GM23338 (cell line): ENCODE results near the gene SEC16A. TPM values are rescaled to one million over a fixed set of nuclear protein-coding genes. Genes with fewer than 3 reads are reported as not detected.

Experiments used
- ATAC-seq: fragments of 200-7000 bp; cut with Tn5 transposase; 3 replicates; pipeline ENCODE4 v1.9.1; 2020
- DNase-seq: peaks from one replicate; pipeline ENCODE4 v3.0.0-alpha.2; 2015; ENCODE audit warnings: low spot score
- H2AFZ ChIP-seq: fragments of 200-600 bp; sonication (generic); 2 replicates; pipeline ENCODE4 v1.8.0; 2016; ENCODE audit warnings: antibody characterized with exemption, mild to moderate bottlenecking, moderate library complexity
- H3F3A ChIP-seq: fragments of 200-600 bp; sonication (generic); replicated peaks from 2 replicates; pipeline ENCODE4 v1.8.0; 2017; ENCODE audit warnings: antibody characterized with exemption, mixed run types, low read depth
- H3K27ac ChIP-seq: fragments of 200-600 bp; sonication (generic); 2 replicates; pipeline ENCODE4 v1.6.1; 2016; ENCODE audit warnings: low read depth
- H3K27me3 ChIP-seq: fragments of 200-600 bp; sonication (generic); 2 replicates; pipeline ENCODE4 v1.8.0; 2016; ENCODE audit warnings: mild to moderate bottlenecking, mixed run types, moderate library complexity; ENCODE audit not compliant: insufficient read depth
- H3K36me3 ChIP-seq: fragments of 200-600 bp; sonication (generic); 2 replicates; pipeline ENCODE4 v1.8.0; 2016; ENCODE audit warnings: mild to moderate bottlenecking; ENCODE audit not compliant: insufficient read depth
- H3K4me1 ChIP-seq: fragments of 200-600 bp; sonication (generic); 2 replicates; pipeline ENCODE4 v1.8.0; 2016; ENCODE audit warnings: mild to moderate bottlenecking, moderate library complexity; ENCODE audit not compliant: insufficient read depth
- H3K4me2 ChIP-seq: fragments of 200-600 bp; sonication (generic); 2 replicates; pipeline ENCODE4 v1.7.1; 2017; ENCODE audit warnings: mixed run types
- H3K4me3 ChIP-seq: fragments of 200-600 bp; sonication (generic); 2 replicates; pipeline ENCODE4 v1.6.1; 2016; ENCODE audit warnings: mixed run types
- H3K79me2 ChIP-seq: fragments of 200-600 bp; sonication (generic); replicated peaks from 2 replicates; pipeline ENCODE4 v1.8.0; 2017; ENCODE audit warnings: mild to moderate bottlenecking; ENCODE audit not compliant: insufficient read depth
- H3K9me2 ChIP-seq: fragments of 200-600 bp; sonication (generic); 2 replicates; pipeline ENCODE4 v1.8.0; 2017; ENCODE audit not compliant: insufficient read depth
- H4K20me1 ChIP-seq: fragments of 200-600 bp; sonication (generic); replicated peaks from 2 replicates; pipeline ENCODE4 v1.8.0; 2017; ENCODE audit warnings: mild to moderate bottlenecking; ENCODE audit not compliant: insufficient read depth
- H3K27ac Mint-ChIP-seq: 2 replicates; pipeline ENCODE4 v1.8.0; 2020; ENCODE audit warnings: inconsistent platforms, mild to moderate bottlenecking, moderate library complexity, mixed read lengths
- H3K27me3 Mint-ChIP-seq: 3 replicates; pipeline ENCODE4 v1.8.0; 2022; ENCODE audit warnings: low read depth, mild to moderate bottlenecking, moderate library complexity, mixed read lengths, inconsistent platforms; ENCODE audit not compliant: insufficient read depth, poor library complexity
- H3K36me3 Mint-ChIP-seq: 3 replicates; pipeline ENCODE4 v1.8.0; 2021; ENCODE audit warnings: low read depth, mild to moderate bottlenecking, inconsistent platforms, moderate library complexity, mixed read lengths
- H3K4me1 Mint-ChIP-seq: 3 replicates; pipeline ENCODE4 v1.8.0; 2020; ENCODE audit warnings: mild to moderate bottlenecking, inconsistent platforms, mixed read lengths
- H3K4me3 Mint-ChIP-seq: 3 replicates; pipeline ENCODE4 v1.8.0; 2021; ENCODE audit warnings: moderate library complexity, mild to moderate bottlenecking, inconsistent platforms, mixed read lengths
- H3K9me3 Mint-ChIP-seq: 3 replicates; pipeline ENCODE4 v1.8.0; 2020; ENCODE audit warnings: moderate library complexity, mild to moderate bottlenecking, inconsistent platforms, mixed read lengths
- CREB1 ChIP-seq: fragments of 250-450 bp; sonication (Bioruptor Pico); IDR thresholded peaks from 2 replicates; pipeline ENCODE4 v1.5.0; 2020; ENCODE audit warnings: low read depth, mild to moderate bottlenecking, moderate library complexity
- EZH2 ChIP-seq: fragments of 200-600 bp; sonication (generic); IDR thresholded peaks from one replicate; pipeline ENCODE4 v1.8.0; 2017; ENCODE audit warnings: antibody characterized with exemption, mild to moderate bottlenecking, low read depth; ENCODE audit not compliant: unreplicated experiment
- EZH2phosphoT487 ChIP-seq: fragments of 200-600 bp; sonication (generic); IDR thresholded peaks from one replicate; pipeline ENCODE4 v1.8.1; 2018; ENCODE audit warnings: antibody characterized with exemption; ENCODE audit not compliant: unreplicated experiment
- JUNB ChIP-seq: IDR thresholded peaks from one replicate; pipeline ENCODE4 v1.6.1; 2016; ENCODE audit warnings: antibody characterized with exemption; ENCODE audit not compliant: unreplicated experiment
- NANOG ChIP-seq: IDR thresholded peaks from 2 replicates; pipeline ENCODE4 v1.6.1; 2016; ENCODE audit warnings: antibody characterized with exemption, borderline replicate concordance
- POLR2AphosphoS5 ChIP-seq: IDR thresholded peaks from 2 replicates; pipeline ENCODE4 v1.6.1; 2016; ENCODE audit warnings: antibody characterized with exemption, low read depth
- STAT1 ChIP-seq: IDR thresholded peaks from one replicate; pipeline ENCODE4 v1.6.1; 2016; ENCODE audit warnings: antibody characterized with exemption; ENCODE audit not compliant: unreplicated experiment
- ZNF114 ChIP-seq: fragments of 250-450 bp; sonication (Bioruptor Pico); IDR thresholded peaks from 2 replicates; pipeline ENCODE4 v1.5.0; 2020; ENCODE audit warnings: mild to moderate bottlenecking, moderate library complexity
- ZNF331 ChIP-seq: fragments of 250-450 bp; sonication (Bioruptor Pico); IDR thresholded peaks from 2 replicates; pipeline ENCODE4 v1.5.0; 2020; ENCODE audit warnings: low read depth, mild to moderate bottlenecking, moderate library complexity
- polyA plus RNA-seq: library from polyadenylated mRNA; unstranded; fragments of >200 nt; fragmentation: Nextera tagmentation; extraction: Ambion mirVana; gene quantifications from 2 replicates; pipeline ENCODE4 v1.2.1, GENCODE V29; 2016
- total RNA-seq: library from RNA; depleted of rRNA; stranded (reverse); fragments of >200 nt; shearing (Covaris generic); gene quantifications from 2 replicates; pipeline ENCODE4 v1.2.3, GENCODE V29; 2014
- TF ChIP-seq, protein P1 (sequence below): IDR thresholded peaks from one replicate; pipeline ENCODE4 v1.6.1; 2018; ENCODE audit warnings: antibody characterized with exemption; ENCODE audit not compliant: unreplicated experiment
- TF ChIP-seq, protein P2 (sequence below), 2 experiments: fragments of 200-600 bp in 1 of 2; sonication (generic) in 1 of 2; conservative IDR thresholded peaks; 2 replicates each; pipeline versions ENCODE4 v1.5.1 to v1.6.1; 2016 to 2017; ENCODE audit warnings: antibody characterized with exemption in 2 of 2, low read depth in 2 of 2, mild to moderate bottlenecking in 2 of 2, moderate library complexity in 1 of 2
- TF ChIP-seq, protein P3 (sequence below): IDR thresholded peaks from 2 replicates; pipeline ENCODE4 v1.6.1; 2016; ENCODE audit warnings: antibody characterized with exemption
- TF ChIP-seq, protein P4 (sequence below): fragments of 250-450 bp; sonication (Bioruptor Pico); IDR thresholded peaks from 2 replicates; pipeline ENCODE4 v1.5.0; 2020; ENCODE audit warnings: mild to moderate bottlenecking, moderate library complexity

The SEC16A gene
- total and polyA plus RNA-seq, 2 experiments from 2014 or later = 34.0 to 59.2 TPM

DNA sequence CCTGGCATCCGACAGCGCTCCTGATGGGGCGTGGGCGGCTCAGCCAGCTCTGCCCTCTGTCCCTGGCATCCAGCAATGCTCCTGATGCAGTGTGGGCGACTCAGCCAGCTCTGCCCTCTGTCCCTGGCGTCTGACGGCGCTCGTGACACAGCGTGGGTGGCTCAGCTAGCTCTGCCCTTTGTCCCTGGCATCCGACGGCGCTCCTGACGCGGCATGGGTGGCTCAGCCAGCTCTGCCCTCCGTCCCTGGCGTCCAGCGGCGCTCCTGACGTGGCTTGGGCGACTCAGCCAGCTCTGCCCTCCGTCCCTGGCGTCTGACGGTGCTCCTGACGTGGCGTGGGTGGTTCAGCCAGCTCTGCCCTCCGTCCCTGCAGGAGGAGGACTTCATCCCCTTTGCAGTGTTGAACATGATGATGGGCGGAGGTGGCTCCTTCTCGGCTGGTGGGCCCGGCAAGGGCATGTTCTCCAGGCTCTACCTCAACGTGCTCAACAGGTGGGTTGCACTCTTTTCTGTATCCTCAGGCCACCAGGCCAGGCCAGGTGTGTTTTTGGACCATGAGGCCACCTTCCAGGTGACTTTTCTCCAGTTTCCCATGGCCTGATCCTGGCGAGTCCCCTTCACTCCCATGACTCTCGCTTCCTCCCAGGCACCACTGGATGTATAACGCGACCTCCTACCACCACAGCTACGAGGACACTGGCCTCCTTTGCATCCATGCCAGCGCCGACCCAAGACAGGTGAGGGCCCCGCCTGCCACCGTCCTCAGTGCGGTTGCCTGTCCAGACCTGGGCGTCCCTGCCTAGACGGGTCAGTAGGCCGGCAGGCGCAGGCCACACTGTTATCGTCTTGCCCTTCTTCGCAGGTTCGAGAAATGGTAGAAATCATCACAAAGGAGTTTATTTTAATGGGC is 64.4 kb downstream of the SEC16A start:
- DNase-seq (no peak), ATAC-seq (no peak)
- H3K4me1 Mint-ChIP-seq = no peaks in the 10 kb centered on the region; the same call in 2 of the 3 replicates
- H3K27me3 Mint-ChIP-seq = peaks cover 4% of the 10 kb centered on the region
- no peak overlapping the region for H3K4me3 ChIP-seq
- H3K4me1 ChIP-seq = no peaks in the 10 kb centered on the region
- 0 out of 2 replicates have a peak, but pooled peaks cover 7% of the 10 kb centered on the region for H3F3A ChIP-seq
- H3K27ac ChIP-seq = no peak overlapping the region
- peaks cover 16% of the 10 kb centered on the region for H3K36me3 ChIP-seq
- H3K79me2 ChIP-seq = peaks cover 15% of the 10 kb centered on the region
- H3K36me3 Mint-ChIP-seq = peaks cover 75% of the 10 kb centered on the region
- H3K27me3 ChIP-seq = no peaks in the 10 kb centered on the region
- H2AFZ ChIP-seq = no peak overlapping the region
- H3K9me2 ChIP-seq = no peaks in the 10 kb centered on the region
- H4K20me1 ChIP-seq = peaks cover 4% of the 10 kb centered on the region
- no peak overlapping the region for H3K27ac Mint-ChIP-seq
- H3K9me3 Mint-ChIP-seq = no peaks in the 10 kb centered on the region
- TF ChIP-seq ZNF331 (CRISPR knock-in tag) (no peak), CREB1 (CRISPR knock-in tag) (no peak), JUNB (no peak), EZH2 (no peak), EZH2phosphoT487 (no peak), ZNF114 (CRISPR knock-in tag) (no peak), NANOG (no peak), POLR2AphosphoS5 (no peak), STAT1 (no peak)
- TF ChIP-seq, protein P1, sequence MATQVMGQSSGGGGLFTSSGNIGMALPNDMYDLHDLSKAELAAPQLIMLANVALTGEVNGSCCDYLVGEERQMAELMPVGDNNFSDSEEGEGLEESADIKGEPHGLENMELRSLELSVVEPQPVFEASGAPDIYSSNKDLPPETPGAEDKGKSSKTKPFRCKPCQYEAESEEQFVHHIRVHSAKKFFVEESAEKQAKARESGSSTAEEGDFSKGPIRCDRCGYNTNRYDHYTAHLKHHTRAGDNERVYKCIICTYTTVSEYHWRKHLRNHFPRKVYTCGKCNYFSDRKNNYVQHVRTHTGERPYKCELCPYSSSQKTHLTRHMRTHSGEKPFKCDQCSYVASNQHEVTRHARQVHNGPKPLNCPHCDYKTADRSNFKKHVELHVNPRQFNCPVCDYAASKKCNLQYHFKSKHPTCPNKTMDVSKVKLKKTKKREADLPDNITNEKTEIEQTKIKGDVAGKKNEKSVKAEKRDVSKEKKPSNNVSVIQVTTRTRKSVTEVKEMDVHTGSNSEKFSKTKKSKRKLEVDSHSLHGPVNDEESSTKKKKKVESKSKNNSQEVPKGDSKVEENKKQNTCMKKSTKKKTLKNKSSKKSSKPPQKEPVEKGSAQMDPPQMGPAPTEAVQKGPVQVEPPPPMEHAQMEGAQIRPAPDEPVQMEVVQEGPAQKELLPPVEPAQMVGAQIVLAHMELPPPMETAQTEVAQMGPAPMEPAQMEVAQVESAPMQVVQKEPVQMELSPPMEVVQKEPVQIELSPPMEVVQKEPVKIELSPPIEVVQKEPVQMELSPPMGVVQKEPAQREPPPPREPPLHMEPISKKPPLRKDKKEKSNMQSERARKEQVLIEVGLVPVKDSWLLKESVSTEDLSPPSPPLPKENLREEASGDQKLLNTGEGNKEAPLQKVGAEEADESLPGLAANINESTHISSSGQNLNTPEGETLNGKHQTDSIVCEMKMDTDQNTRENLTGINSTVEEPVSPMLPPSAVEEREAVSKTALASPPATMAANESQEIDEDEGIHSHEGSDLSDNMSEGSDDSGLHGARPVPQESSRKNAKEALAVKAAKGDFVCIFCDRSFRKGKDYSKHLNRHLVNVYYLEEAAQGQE = no peak
- TF ChIP-seq, protein P2, sequence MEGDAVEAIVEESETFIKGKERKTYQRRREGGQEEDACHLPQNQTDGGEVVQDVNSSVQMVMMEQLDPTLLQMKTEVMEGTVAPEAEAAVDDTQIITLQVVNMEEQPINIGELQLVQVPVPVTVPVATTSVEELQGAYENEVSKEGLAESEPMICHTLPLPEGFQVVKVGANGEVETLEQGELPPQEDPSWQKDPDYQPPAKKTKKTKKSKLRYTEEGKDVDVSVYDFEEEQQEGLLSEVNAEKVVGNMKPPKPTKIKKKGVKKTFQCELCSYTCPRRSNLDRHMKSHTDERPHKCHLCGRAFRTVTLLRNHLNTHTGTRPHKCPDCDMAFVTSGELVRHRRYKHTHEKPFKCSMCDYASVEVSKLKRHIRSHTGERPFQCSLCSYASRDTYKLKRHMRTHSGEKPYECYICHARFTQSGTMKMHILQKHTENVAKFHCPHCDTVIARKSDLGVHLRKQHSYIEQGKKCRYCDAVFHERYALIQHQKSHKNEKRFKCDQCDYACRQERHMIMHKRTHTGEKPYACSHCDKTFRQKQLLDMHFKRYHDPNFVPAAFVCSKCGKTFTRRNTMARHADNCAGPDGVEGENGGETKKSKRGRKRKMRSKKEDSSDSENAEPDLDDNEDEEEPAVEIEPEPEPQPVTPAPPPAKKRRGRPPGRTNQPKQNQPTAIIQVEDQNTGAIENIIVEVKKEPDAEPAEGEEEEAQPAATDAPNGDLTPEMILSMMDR (conservative IDR thresholded peaks at IDR 0.05; ENCODE audit: low read depth in 2 of 2) = no peak
- TF ChIP-seq, protein P3, sequence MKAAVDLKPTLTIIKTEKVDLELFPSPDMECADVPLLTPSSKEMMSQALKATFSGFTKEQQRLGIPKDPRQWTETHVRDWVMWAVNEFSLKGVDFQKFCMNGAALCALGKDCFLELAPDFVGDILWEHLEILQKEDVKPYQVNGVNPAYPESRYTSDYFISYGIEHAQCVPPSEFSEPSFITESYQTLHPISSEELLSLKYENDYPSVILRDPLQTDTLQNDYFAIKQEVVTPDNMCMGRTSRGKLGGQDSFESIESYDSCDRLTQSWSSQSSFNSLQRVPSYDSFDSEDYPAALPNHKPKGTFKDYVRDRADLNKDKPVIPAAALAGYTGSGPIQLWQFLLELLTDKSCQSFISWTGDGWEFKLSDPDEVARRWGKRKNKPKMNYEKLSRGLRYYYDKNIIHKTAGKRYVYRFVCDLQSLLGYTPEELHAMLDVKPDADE = no peak
- TF ChIP-seq, protein P4, sequence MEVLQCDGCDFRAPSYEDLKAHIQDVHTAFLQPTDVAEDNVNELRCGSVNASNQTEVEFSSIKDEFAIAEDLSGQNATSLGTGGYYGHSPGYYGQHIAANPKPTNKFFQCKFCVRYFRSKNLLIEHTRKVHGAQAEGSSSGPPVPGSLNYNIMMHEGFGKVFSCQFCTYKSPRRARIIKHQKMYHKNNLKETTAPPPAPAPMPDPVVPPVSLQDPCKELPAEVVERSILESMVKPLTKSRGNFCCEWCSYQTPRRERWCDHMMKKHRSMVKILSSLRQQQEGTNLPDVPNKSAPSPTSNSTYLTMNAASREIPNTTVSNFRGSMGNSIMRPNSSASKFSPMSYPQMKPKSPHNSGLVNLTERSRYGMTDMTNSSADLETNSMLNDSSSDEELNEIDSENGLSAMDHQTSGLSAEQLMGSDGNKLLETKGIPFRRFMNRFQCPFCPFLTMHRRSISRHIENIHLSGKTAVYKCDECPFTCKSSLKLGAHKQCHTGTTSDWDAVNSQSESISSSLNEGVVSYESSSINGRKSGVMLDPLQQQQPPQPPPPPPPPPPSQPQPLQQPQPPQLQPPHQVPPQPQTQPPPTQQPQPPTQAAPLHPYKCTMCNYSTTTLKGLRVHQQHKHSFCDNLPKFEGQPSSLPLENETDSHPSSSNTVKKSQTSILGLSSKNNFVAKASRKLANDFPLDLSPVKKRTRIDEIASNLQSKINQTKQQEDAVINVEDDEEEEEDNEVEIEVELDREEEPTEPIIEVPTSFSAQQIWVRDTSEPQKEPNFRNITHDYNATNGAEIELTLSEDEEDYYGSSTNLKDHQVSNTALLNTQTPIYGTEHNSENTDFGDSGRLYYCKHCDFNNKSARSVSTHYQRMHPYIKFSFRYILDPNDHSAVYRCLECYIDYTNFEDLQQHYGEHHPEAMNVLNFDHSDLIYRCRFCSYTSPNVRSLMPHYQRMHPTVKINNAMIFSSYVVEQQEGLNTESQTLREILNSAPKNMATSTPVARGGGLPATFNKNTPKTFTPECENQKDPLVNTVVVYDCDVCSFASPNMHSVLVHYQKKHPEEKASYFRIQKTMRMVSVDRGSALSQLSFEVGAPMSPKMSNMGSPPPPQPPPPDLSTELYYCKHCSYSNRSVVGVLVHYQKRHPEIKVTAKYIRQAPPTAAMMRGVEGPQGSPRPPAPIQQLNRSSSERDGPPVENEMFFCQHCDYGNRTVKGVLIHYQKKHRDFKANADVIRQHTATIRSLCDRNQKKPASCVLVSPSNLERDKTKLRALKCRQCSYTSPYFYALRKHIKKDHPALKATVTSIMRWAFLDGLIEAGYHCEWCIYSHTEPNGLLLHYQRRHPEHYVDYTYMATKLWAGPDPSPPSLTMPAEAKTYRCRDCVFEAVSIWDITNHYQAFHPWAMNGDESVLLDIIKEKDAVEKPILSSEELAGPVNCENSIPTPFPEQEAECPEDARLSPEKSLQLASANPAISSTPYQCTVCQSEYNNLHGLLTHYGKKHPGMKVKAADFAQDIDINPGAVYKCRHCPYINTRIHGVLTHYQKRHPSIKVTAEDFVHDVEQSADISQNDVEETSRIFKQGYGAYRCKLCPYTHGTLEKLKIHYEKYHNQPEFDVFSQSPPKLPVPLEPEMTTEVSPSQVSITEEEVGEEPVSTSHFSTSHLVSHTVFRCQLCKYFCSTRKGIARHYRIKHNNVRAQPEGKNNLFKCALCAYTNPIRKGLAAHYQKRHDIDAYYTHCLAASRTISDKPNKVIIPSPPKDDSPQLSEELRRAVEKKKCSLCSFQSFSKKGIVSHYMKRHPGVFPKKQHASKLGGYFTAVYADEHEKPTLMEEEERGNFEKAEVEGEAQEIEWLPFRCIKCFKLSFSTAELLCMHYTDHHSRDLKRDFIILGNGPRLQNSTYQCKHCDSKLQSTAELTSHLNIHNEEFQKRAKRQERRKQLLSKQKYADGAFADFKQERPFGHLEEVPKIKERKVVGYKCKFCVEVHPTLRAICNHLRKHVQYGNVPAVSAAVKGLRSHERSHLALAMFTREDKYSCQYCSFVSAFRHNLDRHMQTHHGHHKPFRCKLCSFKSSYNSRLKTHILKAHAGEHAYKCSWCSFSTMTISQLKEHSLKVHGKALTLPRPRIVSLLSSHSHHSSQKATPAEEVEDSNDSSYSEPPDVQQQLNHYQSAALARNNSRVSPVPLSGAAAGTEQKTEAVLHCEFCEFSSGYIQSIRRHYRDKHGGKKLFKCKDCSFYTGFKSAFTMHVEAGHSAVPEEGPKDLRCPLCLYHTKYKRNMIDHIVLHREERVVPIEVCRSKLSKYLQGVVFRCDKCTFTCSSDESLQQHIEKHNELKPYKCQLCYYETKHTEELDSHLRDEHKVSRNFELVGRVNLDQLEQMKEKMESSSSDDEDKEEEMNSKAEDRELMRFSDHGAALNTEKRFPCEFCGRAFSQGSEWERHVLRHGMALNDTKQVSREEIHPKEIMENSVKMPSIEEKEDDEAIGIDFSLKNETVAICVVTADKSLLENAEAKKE = no peak
- no peak overlapping the region; the same call in 2 of the 3 replicates for H3K4me3 Mint-ChIP-seq
- H3K4me2 ChIP-seq = no peak overlapping the region
